ENCODE results near the gene PLSCR4.

The PLSCR4 gene

DNA sequence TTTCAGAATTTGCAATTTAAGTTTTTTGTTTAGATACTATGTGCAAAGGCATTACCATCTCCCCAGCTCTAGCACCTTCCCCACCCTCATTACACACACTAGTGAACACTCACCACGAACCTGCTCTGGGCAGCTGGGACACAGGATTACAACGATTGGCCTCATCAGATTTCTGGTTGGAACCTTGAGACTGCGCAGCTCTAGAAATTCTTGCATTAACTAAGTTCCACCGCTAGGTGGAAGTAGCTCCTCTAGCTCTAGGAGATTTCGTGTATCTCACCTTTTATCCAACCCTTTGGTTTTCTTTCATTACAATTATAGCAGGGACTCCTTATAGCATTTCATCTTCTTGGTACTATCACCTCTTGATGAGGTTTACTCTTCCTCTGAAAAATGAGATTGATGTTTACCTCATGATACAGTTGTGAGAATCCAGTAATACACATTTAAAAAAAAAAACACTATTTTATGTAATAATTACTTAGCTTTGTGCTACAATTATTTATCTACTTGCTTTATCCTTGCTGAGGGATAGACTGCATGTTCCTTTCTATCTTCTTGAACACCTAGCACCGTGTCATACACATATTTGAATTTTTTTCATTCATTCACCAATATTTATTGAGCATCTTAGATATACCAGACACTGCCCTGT lies 61.3 kb downstream of the PLSCR4 start:
- peak in 1 of 2 experiments; percentile 2 for DNase-seq

- DNase-seq: no peak
Observed at GRCh38 chr3:146187334-146187950, 63.5 kb downstream of the PLSCR4 start.

DNA sequence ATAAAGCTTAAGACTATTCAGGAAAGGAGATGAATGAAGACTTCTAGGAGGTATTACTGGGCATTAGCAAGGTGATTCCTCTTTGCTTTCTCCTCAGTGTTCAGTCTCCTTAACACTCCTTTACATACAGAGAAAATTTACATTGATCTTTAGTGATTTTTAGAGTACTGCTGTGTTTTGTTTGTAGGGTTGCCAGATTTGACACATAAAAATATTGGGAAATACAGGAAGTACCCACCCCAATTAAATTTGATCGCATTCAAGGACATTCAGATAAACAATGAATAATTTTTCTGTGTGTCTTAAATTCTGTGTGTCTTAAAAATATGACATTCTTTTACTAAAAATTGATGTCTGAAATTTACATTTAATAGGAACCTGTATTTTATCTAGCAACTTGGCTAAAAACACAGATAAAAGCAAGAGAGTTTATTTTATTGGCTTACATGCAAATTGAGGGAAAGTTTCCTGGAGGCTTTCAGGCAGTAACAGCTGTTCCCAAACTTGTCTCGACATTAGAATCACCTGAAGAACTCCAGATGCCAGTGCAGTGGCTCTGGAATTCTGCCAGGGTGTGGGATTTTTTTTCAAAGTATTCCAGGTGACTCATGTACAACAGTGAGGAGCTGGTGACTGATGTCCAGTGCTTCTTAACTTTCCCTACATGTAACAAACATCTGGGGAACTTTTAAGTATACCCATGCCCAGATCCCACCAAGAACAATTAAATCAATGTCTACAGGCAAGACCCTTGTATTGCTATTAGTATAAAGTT lies 66.5 kb downstream of the PLSCR4 start:
- DNase-seq: no peak

DNA sequence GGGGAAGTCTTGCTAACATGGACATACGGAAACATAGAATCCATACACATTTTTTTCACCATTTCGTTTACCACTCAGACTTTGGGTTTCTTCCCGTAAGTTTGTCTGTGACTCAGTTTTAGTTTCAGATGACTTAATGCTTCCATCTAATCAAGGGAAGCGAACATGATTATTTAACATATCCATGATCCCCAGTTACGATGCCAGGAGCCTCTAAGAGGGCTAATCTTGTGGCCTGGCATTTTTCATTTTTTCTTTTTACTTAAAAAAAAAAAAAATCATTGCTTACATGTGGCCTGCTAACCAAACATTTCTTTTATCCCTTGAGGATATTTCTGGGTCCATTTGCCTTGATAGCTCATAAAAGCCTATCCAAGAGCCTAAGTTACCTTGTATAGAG lies 69.7 kb downstream of the PLSCR4 start:
- no peak for DNase-seq

DNA sequence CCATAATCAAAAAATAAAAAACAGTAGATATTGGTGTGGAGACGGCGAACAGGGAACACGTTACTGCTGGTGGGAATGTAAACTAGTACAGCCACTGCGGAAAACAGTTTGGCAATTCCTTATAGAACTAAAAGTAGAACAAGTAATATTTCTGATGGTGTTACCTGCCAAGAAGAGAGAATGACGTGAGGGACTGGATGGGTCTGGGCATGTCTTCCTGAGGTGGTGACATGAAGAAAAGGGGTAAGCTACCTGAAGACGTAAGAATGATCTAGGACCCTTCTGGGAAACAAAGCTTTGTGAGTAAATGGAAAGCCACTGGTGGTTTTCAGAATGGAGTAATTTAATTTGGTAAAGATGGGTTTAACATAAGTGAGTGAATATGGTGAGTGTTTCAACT lies 70.5 kb downstream of the PLSCR4 start:
- no peak for DNase-seq

DNA sequence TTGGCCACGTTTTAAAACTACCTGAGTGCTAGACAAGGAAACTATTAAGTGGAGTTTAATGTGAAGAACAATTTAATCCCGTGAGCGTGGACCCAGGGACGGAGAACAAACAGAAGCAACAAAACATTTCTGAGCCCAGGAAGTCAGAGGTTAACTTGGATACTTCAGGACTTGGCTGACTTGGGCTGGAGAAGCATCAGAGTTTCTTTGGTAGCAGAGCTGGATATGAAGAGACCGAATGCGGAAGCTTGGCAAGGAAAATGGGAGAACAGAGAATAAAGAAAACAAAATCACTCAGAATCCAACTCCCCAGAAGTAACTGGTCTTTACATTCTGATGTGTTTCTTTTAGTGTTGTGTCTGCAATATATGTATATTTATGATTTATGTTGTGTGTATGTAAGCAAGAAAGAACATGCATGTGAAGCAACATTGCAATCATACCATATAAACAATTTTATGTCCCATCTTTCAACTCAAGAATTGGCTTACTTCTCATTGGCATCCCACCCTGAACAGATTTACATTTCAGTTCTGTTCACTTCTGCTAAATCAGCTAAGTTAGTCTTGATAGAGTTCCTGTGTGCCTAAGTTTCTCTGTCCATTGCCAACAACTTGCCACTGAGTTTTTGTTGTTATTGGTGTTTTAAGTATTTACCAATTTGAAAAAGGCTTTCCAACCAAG lies 72.8 kb downstream of the PLSCR4 start:
- DNase-seq: no peak

DNA sequence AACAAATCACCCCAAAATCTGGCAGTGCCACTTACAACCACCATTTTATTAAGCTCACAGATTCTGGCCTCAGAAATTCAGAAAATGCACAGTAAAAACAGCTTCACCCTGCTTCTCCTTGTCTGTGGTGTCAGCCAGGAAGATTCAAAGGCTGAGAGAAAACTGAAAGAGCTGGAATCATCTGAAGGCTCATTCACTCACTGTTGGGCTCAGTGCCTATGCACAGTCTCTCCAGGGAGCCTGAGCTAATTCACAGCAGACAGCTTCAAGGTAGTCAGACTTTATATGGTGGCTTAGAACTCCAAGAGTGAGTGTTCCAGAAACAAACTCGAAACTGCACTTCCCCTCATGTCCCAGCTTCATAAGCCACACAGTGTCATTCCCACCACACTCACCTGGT lies 73.4 kb downstream of the PLSCR4 start:
- DNase-seq: no peak

GRCh38 chr3:146177072-146177471 lies 73.8 kb downstream of the PLSCR4 start:
- DNase-seq: no peak

DNA sequence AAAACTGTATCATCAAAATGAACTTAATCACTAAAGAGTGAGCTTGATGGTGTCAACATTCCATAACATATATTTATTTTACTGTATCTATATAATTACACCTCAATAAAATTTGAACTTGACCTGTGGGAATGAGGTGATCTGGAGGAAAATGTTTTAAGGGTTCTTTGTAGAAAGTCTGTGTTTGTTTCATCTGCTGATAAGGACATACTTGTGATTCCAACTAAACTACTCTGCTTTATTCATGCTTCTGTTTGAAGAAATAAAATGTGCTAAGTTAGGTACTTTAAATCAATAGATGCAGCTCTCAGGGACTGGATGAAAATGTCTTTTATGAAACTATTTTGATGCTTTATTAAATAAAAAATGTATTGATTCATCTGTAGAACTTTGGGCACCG lies 78.3 kb downstream of the PLSCR4 start:
- no peak for DNase-seq

DNA sequence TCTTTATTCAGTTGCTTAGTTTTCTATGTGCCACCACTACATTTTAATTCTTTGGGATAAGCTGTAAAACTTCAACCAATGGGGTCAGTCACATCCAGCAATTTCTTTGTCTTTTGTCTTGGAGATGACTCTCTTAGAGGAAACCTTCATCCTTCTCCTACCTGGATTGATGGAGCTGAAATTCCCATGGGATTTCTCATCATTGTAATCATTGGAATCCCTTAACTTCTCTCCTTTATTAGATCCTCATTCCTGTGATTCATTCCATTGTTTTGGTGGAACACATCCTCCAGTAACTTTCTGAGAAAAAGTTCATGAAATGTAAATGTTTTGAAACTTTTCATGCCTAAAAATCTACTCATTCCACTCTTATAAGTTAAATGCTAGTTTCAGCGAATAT lies 80.3 kb downstream of the PLSCR4 start:
- DNase-seq: no peak

DNA sequence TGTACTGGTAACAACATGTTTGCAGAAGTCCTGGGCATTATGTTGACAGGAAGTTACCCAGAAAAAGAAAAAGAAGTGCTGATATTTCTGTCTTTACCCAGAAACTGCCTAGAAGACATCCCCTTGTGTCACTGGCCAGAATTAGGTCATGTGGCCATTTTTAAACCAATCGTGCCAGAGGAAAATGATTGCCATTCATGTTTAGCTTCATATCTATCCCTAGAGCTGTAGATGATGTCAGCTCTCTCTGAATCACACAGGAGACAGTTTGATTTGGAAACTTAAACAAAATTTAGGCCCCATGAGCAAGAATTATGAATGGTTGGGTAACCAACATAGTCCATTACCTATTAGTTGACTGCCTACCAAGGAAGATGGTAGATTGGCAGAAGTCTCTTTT lies 81.0 kb downstream of the PLSCR4 start:
- no peak for DNase-seq

DNA sequence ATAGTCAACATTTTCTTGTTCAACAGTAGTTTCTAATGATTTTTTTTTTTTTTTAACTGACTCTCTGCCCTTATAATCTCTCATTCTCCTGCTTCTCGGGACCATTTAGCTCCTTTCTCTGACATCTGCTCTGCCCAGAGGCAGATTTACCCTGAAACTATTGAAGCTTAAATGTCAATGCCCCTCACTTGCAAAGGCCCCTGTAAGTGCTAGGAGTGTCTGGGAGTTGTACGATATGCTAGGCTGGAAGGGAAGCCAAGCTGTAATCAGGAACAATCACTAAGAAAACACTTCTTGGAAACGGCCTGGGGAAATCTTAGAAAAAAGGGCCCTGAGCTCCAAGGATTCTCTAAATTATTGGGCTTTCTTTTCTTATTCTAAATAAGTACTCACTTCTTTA lies 84.1 kb downstream of the PLSCR4 start:
- no peak for DNase-seq

DNA sequence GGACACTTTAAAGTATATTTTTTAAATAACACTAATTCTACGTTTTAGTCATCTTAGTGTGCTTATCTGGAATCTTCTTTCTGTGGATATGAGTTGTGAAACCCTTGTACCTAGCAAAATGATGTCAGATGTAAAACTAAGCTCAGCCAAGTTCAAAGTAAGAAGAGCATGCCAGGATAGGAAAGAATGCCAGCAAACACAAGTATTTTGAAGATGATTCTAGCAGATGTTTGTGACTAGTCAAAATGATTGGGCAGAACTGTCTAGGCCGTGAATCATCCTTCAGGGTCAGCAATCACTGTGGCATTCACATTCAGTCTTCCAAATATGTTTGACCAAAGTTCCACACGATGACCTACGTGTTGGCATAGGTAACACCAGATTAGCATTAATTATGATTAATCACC lies 84.5 kb downstream of the PLSCR4 start:
- no peak for DNase-seq

GRCh38 chr3:146165877-146166276 lies 85.0 kb downstream of the PLSCR4 start:
- no peak for DNase-seq

DNA sequence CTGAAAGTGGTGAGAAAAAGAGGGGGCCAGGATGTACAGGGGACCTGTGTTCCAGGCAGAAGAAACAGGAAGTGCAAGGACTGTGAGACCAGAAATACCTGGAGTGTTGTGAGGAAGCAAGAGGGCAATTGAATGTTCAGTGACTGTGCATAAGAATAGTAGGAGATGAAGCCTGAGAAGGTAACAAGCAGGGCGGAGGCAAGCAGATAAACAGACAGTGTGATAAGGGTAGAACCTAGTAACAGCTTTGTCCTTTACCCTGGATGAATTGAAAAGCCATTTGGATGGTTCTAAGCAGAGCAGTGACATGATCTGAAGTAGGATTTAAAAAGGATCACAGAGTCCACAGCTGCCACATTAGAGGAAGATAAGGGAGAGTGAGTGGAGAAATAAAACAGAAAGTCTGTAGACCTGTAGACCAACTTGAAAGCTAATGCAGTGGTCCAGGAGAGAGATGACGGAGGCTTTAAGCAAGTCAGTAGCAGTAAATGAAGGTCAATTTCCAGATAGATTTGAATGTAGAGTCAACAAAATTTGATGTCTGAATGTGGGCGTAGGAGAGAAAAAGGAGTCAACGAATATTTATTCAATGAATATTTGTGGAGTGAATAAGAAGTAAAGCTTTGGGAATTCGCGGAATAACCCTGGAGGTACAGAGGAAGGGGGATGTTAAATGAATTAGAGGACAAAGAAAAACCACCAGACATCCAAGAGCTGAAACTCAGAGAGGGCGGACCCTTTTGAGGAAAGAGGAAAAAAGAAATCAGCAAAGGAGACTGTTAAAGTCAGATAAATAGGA lies 85.7 kb downstream of the PLSCR4 start:
- DNase-seq: no peak

DNA sequence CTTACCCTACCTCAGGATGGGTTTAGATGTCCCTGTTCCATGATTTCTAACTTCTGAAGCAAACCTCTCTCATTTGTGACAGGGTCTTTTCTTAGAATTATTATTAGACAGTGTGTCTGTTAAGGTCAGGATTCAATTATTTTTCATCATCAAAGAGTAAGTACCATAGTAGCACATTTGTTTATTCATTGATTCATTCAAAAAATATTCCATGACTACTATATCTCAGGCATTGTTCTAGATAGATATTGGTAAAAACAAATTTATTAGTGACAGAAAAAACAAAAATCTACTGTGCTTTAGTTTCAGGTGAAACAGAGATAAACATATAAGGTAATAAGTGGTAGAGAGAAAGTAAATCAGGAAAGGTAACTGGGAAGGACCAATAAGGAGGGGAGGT lies 86.4 kb downstream of the PLSCR4 start:
- no peak for DNase-seq

- no peak for DNase-seq
Observed at GRCh38 chr3:146164071-146164470, 86.8 kb downstream of the PLSCR4 start.

DNA sequence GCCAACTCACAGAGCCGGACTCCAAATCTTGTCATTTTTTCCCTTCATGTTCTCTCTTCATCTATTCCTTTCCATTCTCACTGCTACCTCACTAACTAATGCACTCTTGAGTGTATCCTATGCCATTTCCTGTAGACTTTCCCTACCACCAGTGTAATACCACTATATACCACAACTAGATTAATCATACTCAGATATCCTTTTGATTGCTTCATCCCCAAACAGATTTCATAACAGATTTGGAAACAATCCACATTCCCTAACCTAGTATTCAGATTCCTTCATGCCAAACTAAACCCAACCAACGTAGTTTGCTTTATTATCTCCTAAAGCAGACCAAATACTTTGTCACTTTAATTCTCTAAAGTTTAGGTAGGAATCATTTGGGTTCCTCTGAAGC lies 87.3 kb downstream of the PLSCR4 start:
- DNase-seq: no peak

DNA sequence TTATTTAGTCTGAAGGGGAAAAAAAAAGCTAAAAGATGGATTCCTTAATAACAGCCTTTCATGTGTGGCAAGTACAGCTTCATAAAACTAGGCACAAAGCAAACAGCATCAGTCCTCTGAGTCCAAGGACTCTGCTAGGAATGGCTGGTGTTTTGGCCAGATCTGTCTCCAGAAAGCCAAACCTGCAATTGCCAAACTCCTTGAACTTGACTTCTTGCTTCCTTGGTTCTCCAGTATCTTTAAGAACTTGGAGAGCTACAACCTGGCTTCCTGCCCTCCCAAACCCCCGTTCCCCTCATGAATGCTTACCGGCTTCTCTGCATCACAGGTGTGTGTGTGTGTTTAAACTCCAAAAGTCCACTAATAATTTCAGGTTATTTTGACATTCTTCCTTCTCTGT lies 88.3 kb downstream of the PLSCR4 start:
- DNase-seq: no peak

- DNase-seq: no peak
Observed at GRCh38 chr3:146161663-146162002, 89.3 kb downstream of the PLSCR4 start.

DNA sequence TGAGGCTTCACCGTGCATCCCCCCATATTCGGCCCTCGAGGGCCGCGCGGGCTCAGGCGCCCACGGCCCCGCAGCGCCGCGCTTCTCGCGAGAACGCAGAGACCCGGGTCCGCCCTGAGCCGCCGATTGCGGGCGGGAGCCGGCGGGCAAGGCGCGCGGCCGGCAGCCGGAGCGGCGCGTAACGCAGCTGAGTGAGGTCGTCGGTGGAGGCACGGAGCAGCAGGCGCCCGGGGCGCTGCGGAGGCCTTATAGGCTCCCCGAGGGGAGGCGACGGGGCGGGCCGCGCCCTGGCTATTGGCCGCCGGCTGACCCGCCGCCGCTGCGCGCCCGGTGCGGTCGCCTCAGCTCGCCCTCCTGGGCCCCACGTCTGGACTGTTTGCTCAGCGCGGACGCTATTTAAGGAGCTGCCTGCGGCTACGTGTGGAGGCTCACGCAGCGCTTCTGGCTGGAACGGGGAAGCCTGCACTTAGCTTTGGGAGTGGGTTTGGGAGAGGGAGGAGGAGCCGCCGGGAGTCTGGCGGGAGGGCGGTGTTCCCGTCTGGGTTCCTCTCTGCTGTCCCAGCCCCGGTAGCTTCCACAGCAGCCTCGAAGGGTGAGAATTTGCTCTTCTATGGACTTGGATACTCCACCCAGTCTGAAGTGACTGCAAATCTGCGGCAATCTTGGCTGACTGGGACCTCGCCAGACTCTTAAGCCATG lies 89.8 kb downstream of the PLSCR4 start, which contains the start of gene PLOD2:
Gene PLOD2, minus strand, starts transcription at position 221 of the 699 bp plus-strand sequence. Its CDS starts 195 bp downstream, at position 26.
- DNase-seq: peak; percentile 17 to 24

- peak; percentile 2 to 19 for DNase-seq
Observed at GRCh38 chr3:146160321-146160963, 90.5 kb downstream of the PLSCR4 start.

Measured in activated CD4-positive, alpha-beta T cell treated with anti-CD3 and anti-CD28 coated beads, Interleukin-2, amount 50 U/mL, for 48 hours (primary cell).